Fibroblast of lung (primary cell): ENCODE measurements around the gene OPA3. TPM values are rescaled to one million over a fixed set of nuclear protein-coding genes. Genes with fewer than 3 reads are reported as not detected.

ENCODE experiments used
- DNase-seq, 2 donors: peaks; one replicate each; pipeline versions ENCODE4 v3.0.0 to v3.0.0-alpha.2; 2010; ENCODE audit warnings: low read depth in 2 of 2
- H2AFZ ChIP-seq: 2 replicates; pipeline ENCODE4 v1.5.1; 2012; ENCODE audit warnings: low read length, control low read depth, inconsistent platforms
- H3K27ac ChIP-seq: 2 replicates; pipeline ENCODE4 v1.5.1; 2011; ENCODE audit warnings: low read length, control low read depth; ENCODE audit not compliant: insufficient read depth
- H3K27me3 ChIP-seq: 2 replicates; pipeline ENCODE4 v1.5.1; 2011; ENCODE audit warnings: mild to moderate bottlenecking, low read length; ENCODE audit not compliant: control insufficient read depth, insufficient read depth
- H3K36me3 ChIP-seq: 2 replicates; pipeline ENCODE4 v1.5.1; 2011; ENCODE audit warnings: low read length; ENCODE audit not compliant: control insufficient read depth, insufficient read depth
- H3K4me1 ChIP-seq: 2 replicates; pipeline ENCODE4 v1.5.1; 2011; ENCODE audit warnings: low read length; ENCODE audit not compliant: control insufficient read depth, insufficient read depth; ENCODE audit errors: extremely low read depth
- H3K4me2 ChIP-seq: 2 replicates; pipeline ENCODE4 v1.5.1; 2011; ENCODE audit warnings: low read length, control low read depth; ENCODE audit not compliant: insufficient read depth; ENCODE audit errors: extremely low read depth
- H3K4me3 ChIP-seq, 4 experiments: fragments of 200-600 bp in 1 of 4; sonication (generic) in 1 of 4; replicated peaks in 1 of 4; 2 replicates each; pipeline ENCODE4 v1.5.1; 2011 to 2016; ENCODE audit warnings: low read length in 4 of 4, low read depth in 3 of 4, mild to moderate bottlenecking in 3 of 4, control low read depth in 2 of 4, inconsistent platforms in 1 of 4, mixed read lengths in 1 of 4; ENCODE audit not compliant: insufficient read depth in 1 of 4; ENCODE audit errors: control extremely low read depth in 1 of 4
- H3K79me2 ChIP-seq: 2 replicates; pipeline ENCODE4 v1.5.1; 2012; ENCODE audit warnings: mild to moderate bottlenecking, low read length, inconsistent platforms; ENCODE audit not compliant: control insufficient read depth, insufficient read depth
- H3K9ac ChIP-seq: 2 replicates; pipeline ENCODE4 v1.5.1; 2011; ENCODE audit warnings: mild to moderate bottlenecking, low read length, control low read depth; ENCODE audit not compliant: insufficient read depth
- H3K9me3 ChIP-seq: 2 replicates; pipeline ENCODE4 v1.5.1; 2012; ENCODE audit warnings: low read depth, low read length; ENCODE audit not compliant: control insufficient read depth, insufficient read depth
- H4K20me1 ChIP-seq: 2 replicates; pipeline ENCODE4 v1.5.1; 2011; ENCODE audit warnings: low read length; ENCODE audit not compliant: control insufficient read depth, insufficient read depth; ENCODE audit errors: extremely low read depth
- EZH2 ChIP-seq: IDR thresholded peaks from 2 replicates; pipeline ENCODE4 v1.5.1; 2012; ENCODE audit warnings: low read length, control low read depth, mild to moderate bottlenecking; ENCODE audit errors: missing control alignments
- polyA plus RNA-seq, 2 donors: library from polyadenylated mRNA; depleted of rRNA in 1 of 2; stranded (reverse) in 1 of 2; unstranded in 1 of 2; fragments of >200 nt; gene quantifications; 2 replicates each; pipeline ENCODE4 v1.2.1, GENCODE V29; 2011 to 2012; ENCODE audit warnings: missing spikeins in 1 of 2
- total RNA-seq: library from RNA; depleted of rRNA; stranded (reverse); fragments of >200 nt; gene quantifications from 2 replicates; pipeline ENCODE4 v1.2.1, GENCODE V29; 2014
- TF ChIP-seq, protein P1 (sequence below), 2 donors: IDR thresholded peaks in 1 of 2; conservative IDR thresholded peaks in 1 of 2; 1 replicate in 1 of 2; 2 replicates in 1 of 2; pipeline ENCODE4 v1.5.1; 2011 to 2012; ENCODE audit warnings: low read length in 2 of 2, control low read depth in 1 of 2, inconsistent platforms in 1 of 2, low read depth in 1 of 2, mild to moderate bottlenecking in 1 of 2

The OPA3 gene
- total and polyA plus RNA-seq, 2 donors (not counting 1 experiment from before 2014, with no cell fraction given), result 3.8 to 8.3 TPM

DNA sequence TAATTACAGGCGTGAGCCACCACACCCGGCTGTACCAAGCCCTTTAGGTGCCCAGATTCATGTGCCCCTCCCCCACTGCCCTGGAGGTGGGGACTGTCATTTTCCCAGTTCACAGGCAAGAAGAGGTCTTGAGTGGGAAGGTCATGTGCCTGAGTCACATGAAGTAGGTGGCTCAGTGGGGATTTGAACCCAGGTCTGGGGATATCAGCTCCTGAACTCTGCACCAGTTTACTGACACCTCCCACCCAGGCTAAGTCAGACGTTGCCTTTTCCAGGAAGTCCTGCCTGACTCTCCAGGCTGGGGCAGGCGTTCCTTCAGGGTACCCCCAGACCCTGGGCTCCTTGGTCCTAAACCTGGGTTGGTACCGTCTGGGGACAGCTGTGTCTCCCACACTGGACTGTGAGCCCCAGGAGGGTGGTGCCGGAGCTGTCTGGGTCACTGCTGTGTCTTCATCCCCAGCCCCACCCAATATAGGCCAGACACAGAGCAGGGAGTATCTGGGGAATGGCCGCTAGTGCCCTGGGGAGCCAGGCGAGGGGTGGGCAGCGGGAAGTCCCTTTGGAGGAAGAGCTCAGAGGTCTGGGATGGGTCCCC, 68.7 kb downstream of the OPA3 start:
- Histone ChIP-seq H4K20me1 (no peaks in the 10 kb centered on the region), H3K79me2 (peaks cover 64% of the 10 kb centered on the region), H3K27me3 (no peaks in the 10 kb centered on the region), H3K4me2 (no peak overlapping the region), H3K9me3 (no peaks in the 10 kb centered on the region), H3K36me3 (peaks cover 17% of the 10 kb centered on the region), H3K4me3 (no peak overlapping the region), H3K27ac (no peak overlapping the region), H3K9ac (no peak overlapping the region), H2AFZ (no peak overlapping the region), H3K4me1 (peaks cover 5% of the 10 kb centered on the region)
- TF ChIP-seq, protein P1, sequence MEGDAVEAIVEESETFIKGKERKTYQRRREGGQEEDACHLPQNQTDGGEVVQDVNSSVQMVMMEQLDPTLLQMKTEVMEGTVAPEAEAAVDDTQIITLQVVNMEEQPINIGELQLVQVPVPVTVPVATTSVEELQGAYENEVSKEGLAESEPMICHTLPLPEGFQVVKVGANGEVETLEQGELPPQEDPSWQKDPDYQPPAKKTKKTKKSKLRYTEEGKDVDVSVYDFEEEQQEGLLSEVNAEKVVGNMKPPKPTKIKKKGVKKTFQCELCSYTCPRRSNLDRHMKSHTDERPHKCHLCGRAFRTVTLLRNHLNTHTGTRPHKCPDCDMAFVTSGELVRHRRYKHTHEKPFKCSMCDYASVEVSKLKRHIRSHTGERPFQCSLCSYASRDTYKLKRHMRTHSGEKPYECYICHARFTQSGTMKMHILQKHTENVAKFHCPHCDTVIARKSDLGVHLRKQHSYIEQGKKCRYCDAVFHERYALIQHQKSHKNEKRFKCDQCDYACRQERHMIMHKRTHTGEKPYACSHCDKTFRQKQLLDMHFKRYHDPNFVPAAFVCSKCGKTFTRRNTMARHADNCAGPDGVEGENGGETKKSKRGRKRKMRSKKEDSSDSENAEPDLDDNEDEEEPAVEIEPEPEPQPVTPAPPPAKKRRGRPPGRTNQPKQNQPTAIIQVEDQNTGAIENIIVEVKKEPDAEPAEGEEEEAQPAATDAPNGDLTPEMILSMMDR (conservative IDR thresholded peaks at IDR 0.05 in 1 of 2, IDR thresholded peaks at IDR 0.05 in 1 of 2; ENCODE audit: low read depth in 1 of 2, low read length in 2 of 2), result no peak
- TF ChIP-seq EZH2, result no peak
- no peak for DNase-seq

DNA sequence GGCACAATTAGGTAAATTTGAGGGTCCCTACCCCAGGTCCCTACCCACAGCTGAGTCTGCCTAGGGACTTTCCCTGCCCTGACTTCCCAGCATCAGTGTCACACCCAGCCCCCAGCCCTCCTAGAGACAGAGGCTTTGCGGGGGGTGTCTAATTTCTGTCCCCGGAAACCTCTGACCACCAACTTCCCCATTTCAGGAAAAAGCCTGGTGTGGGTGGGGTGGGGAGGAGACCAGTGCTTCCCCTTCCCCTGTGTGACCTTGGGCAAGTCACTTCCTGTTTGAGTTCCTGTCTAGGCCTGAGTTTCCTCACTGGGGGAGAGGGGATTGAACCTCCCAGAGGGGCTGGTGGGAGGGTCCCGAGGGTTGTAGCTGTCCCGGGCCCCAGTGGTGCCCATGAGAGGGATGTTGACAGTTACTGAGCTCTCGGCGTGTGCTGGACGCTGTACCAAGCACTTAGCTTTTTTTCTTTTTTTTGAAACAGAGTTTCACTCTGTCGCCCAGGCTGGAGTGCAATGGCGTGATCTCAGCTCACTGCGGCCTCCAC, 69.4 kb downstream of the OPA3 start:
- TF ChIP-seq, protein P1 (conservative IDR thresholded peaks at IDR 0.05 in 1 of 2, IDR thresholded peaks at IDR 0.05 in 1 of 2; ENCODE audit: low read depth in 1 of 2, low read length in 2 of 2), result no peak
- TF ChIP-seq EZH2, result no peak
- H3K27ac ChIP-seq, result no peak overlapping the region
- no peak overlapping the region for H3K9ac ChIP-seq
- DNase-seq, result no peak
- peaks cover 70% of the 10 kb centered on the region for H3K79me2 ChIP-seq
- H3K4me3 ChIP-seq, result no peak overlapping the region
- no peak overlapping the region for H3K4me2 ChIP-seq
- peaks cover 5% of the 10 kb centered on the region for H3K4me1 ChIP-seq
- no peaks in the 10 kb centered on the region for H3K27me3 ChIP-seq
- H3K36me3 ChIP-seq, result peaks cover 16% of the 10 kb centered on the region
- H3K9me3 ChIP-seq, result no peaks in the 10 kb centered on the region
- no peak overlapping the region for H2AFZ ChIP-seq
- H4K20me1 ChIP-seq, result no peaks in the 10 kb centered on the region

DNA sequence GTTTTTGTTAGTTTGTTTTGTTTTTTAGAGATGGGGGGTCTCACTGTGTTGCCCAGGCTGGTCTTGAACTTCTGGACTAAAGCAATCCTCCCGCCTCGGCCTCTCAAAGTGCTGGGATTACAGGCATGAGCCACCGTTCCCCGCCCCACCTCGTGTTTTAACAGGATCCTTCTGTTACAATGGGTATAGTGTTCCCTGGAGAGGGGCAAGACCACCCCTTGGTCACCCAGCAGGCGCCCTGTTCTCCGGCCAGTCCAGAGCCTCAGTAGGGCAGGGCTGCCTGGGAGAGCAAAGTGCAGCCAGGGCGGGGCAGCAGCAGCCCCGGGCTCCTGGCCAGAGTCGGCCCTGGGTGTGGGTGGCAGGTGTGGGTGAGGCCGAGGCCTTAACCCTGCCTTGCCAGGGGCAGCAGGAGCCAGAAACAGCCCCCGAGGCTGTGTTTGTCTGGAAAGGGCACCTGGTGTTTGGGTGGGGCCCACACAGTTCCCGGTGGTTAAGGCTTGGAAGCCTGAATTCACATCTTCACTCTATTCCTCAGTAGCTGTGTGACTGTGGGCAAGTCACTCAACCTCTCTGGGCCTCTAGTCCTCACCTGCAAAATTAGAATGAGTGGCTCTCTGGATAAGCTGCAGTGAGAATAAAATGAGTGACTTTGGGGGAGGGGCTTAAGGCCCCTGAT, 70.1 kb downstream of the OPA3 start:
- TF ChIP-seq, protein P1 (conservative IDR thresholded peaks at IDR 0.05 in 1 of 2, IDR thresholded peaks at IDR 0.05 in 1 of 2; ENCODE audit: low read depth in 1 of 2, low read length in 2 of 2), result no peak
- TF ChIP-seq EZH2, result no peak
- no peak overlapping the region for H3K27ac ChIP-seq

More for the DNA sequence above, 70.1 kb downstream of the OPA3 start:
- Histone ChIP-seq H2AFZ (no peak overlapping the region), H4K20me1 (no peaks in the 10 kb centered on the region), H3K9ac (no peak overlapping the region), H3K9me3 (no peaks in the 10 kb centered on the region), H3K27me3 (no peaks in the 10 kb centered on the region), H3K36me3 (peaks cover 16% of the 10 kb centered on the region), H3K4me1 (peaks cover 7% of the 10 kb centered on the region), H3K79me2 (peaks cover 76% of the 10 kb centered on the region), H3K4me3 (no peak overlapping the region), H3K4me2 (no peak overlapping the region)
- no peak for DNase-seq
